Measurements from ENCODE around the gene SORBS2. TPM values are rescaled to one million over a fixed set of nuclear protein-coding genes. Genes with fewer than 3 reads are reported as not detected.

Gene SORBS2
- total RNA-seq, 1 experiment from 2014 or later = 8.4 TPM

DNA sequence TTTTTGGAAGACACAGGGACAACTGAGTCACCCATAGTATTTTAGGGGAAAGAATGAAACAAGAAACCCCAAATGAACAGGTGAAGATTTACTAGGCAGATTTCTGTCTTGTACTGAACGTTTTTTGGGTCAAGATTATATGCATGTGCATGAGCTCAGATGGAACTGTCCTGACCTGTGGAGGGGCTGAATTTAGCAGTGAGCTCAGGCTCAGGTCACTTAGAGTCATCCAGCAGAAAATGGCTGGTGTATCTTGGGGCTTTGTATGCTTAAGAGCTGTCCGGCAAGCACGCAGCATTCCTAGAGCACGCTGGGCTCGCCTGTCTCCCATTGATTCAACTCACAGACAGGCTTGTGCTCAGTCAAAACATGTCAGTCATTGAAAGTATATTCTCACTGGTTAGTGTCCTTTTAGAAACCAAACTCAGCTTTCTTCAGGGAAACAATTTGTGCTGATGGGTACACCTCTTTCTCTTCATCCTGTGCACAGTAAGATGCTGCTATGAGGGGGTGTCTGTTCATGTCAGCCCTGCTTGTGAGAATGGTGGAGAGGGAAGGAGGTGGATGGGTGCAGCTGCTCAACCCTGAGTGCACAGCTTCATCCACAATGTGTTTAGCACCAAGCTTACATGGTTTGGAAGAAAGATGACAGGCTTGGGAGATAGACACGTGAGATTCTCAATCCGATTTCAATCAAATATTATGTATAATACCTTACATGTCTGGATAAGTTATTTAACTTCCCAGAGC, 229.2 kb downstream of the SORBS2 start:
- no peaks in the 10 kb centered on the region for H3K4me1 ChIP-seq (ENCODE audit: control insufficient read depth, insufficient read depth, low read length)
- intact Hi-C loops (cut with micrococcal nuclease; ENCODE audit: unreplicated experiment) (no loop called here), in situ Hi-C loops (cut with HindIII; ENCODE audit: low pct_unique_long_range_greater_than_20kb, low sequenced_read_pairs) (no loop called here)
- DNase-seq (ENCODE audit: low read depth, low spot score) (no peak), ATAC-seq (no peak)
- TF ChIP-seq TCF7L2 (IDR thresholded peaks at IDR 0.05; ENCODE audit: low read depth, low read length) (no peak), POLR2AphosphoS5 (IDR thresholded peaks at IDR 0.05; ENCODE audit: low read depth, low read length) (no peak), REST (IDR thresholded peaks at IDR 0.05; ENCODE audit: insufficient read depth in 1 of 2, low read depth in 2 of 2, low read length in 1 of 2) (no peak), SIN3A (IDR thresholded peaks at IDR 0.05; ENCODE audit: borderline replicate concordance, insufficient read depth, low read depth, low read length) (no peak)
- TF ChIP-seq, protein P1, sequence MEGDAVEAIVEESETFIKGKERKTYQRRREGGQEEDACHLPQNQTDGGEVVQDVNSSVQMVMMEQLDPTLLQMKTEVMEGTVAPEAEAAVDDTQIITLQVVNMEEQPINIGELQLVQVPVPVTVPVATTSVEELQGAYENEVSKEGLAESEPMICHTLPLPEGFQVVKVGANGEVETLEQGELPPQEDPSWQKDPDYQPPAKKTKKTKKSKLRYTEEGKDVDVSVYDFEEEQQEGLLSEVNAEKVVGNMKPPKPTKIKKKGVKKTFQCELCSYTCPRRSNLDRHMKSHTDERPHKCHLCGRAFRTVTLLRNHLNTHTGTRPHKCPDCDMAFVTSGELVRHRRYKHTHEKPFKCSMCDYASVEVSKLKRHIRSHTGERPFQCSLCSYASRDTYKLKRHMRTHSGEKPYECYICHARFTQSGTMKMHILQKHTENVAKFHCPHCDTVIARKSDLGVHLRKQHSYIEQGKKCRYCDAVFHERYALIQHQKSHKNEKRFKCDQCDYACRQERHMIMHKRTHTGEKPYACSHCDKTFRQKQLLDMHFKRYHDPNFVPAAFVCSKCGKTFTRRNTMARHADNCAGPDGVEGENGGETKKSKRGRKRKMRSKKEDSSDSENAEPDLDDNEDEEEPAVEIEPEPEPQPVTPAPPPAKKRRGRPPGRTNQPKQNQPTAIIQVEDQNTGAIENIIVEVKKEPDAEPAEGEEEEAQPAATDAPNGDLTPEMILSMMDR (IDR thresholded peaks at IDR 0.05) = no peak
- no TSS peak for BruUV-seq (replicated peaks)
- H3K27me3 ChIP-seq (ENCODE audit: control insufficient read depth, insufficient read depth, low read length) = no peaks in the 10 kb centered on the region
- no peaks in the 10 kb centered on the region for H3K36me3 ChIP-seq (ENCODE audit: control insufficient read depth, insufficient read depth, low read length)
- H3K4me3 ChIP-seq (ENCODE audit: low read depth in 2 of 2, low read length in 2 of 2) = no peak overlapping the region
- no peak overlapping the region for H3K27ac ChIP-seq (ENCODE audit: low read length)
- ChIA-PET CTCF (no interaction called here), POLR2A (no interaction called here)
- no peaks in the 10 kb centered on the region for H3K9me3 ChIP-seq (ENCODE audit: control insufficient read depth, insufficient read depth, low read depth, low read length)

DNA sequence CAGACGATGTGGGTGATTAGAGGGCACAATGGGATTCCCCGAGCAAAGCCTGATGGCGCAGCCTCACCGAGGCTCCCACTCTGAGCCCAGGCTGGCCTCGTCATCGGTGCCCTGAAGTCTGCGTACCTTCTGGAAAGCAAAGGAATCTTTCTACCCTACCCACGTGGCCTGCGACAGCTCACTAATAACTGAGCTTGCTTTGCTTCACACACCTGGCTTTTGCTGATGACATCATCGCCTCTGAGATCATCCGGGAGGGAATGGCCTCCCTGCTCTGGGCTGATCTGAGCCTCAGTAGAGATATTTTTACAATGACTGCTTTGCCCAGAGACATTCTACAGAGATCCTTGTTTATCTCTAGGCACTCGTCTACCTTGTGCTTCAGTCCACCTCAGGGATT, 231.3 kb downstream of the SORBS2 start:
- in situ Hi-C loops (cut with HindIII; ENCODE audit: low pct_unique_long_range_greater_than_20kb, low sequenced_read_pairs) = no loop called here
- Histone ChIP-seq H3K36me3 (ENCODE audit: control insufficient read depth, insufficient read depth, low read length) (no peaks in the 10 kb centered on the region), H3K9me3 (ENCODE audit: control insufficient read depth, insufficient read depth, low read depth, low read length) (no peaks in the 10 kb centered on the region), H3K27ac (ENCODE audit: low read length) (no peak overlapping the region), H3K27me3 (ENCODE audit: control insufficient read depth, insufficient read depth, low read length) (no peaks in the 10 kb centered on the region), H3K4me3 (ENCODE audit: low read depth in 2 of 2, low read length in 2 of 2) (no peak overlapping the region), H3K4me1 (ENCODE audit: control insufficient read depth, insufficient read depth, low read length) (no peaks in the 10 kb centered on the region)
- ATAC-seq (no peak), DNase-seq (ENCODE audit: low read depth, low spot score) (no peak)
- ChIA-PET CTCF (no interaction called here), POLR2A (no interaction called here)
- TF ChIP-seq REST (IDR thresholded peaks at IDR 0.05; ENCODE audit: insufficient read depth in 1 of 2, low read depth in 2 of 2, low read length in 1 of 2) (no peak), TCF7L2 (IDR thresholded peaks at IDR 0.05; ENCODE audit: low read depth, low read length) (no peak), SIN3A (IDR thresholded peaks at IDR 0.05; ENCODE audit: borderline replicate concordance, insufficient read depth, low read depth, low read length) (no peak), POLR2AphosphoS5 (IDR thresholded peaks at IDR 0.05; ENCODE audit: low read depth, low read length) (no peak)
- TF ChIP-seq, protein P1 (IDR thresholded peaks at IDR 0.05) = no peak
- intact Hi-C loops (cut with micrococcal nuclease; ENCODE audit: unreplicated experiment) = no loop called here
- no TSS peak for BruUV-seq (replicated peaks)
